GM23338 (cell line): Measurements from ENCODE around the gene FAM168A. TPM values are rescaled to one million over a fixed set of nuclear protein-coding genes. Genes with fewer than 3 reads are reported as not detected.

Source experiments
- ATAC-seq: fragments of 200-7000 bp; cut with Tn5 transposase; 3 replicates; pipeline ENCODE4 v1.9.1; 2020
- DNase-seq: peaks from one replicate; pipeline ENCODE4 v3.0.0-alpha.2; 2015; ENCODE audit warnings: low spot score
- H2AFZ ChIP-seq: fragments of 200-600 bp; sonication (generic); 2 replicates; pipeline ENCODE4 v1.8.0; 2016; ENCODE audit warnings: antibody characterized with exemption, mild to moderate bottlenecking, moderate library complexity
- H3F3A ChIP-seq: fragments of 200-600 bp; sonication (generic); replicated peaks from 2 replicates; pipeline ENCODE4 v1.8.0; 2017; ENCODE audit warnings: antibody characterized with exemption, mixed run types, low read depth
- H3K27ac ChIP-seq: fragments of 200-600 bp; sonication (generic); 2 replicates; pipeline ENCODE4 v1.6.1; 2016; ENCODE audit warnings: low read depth
- H3K27me3 ChIP-seq: fragments of 200-600 bp; sonication (generic); 2 replicates; pipeline ENCODE4 v1.8.0; 2016; ENCODE audit warnings: mild to moderate bottlenecking, mixed run types, moderate library complexity; ENCODE audit not compliant: insufficient read depth
- H3K36me3 ChIP-seq: fragments of 200-600 bp; sonication (generic); 2 replicates; pipeline ENCODE4 v1.8.0; 2016; ENCODE audit warnings: mild to moderate bottlenecking; ENCODE audit not compliant: insufficient read depth
- H3K4me1 ChIP-seq: fragments of 200-600 bp; sonication (generic); 2 replicates; pipeline ENCODE4 v1.8.0; 2016; ENCODE audit warnings: mild to moderate bottlenecking, moderate library complexity; ENCODE audit not compliant: insufficient read depth
- H3K4me2 ChIP-seq: fragments of 200-600 bp; sonication (generic); 2 replicates; pipeline ENCODE4 v1.7.1; 2017; ENCODE audit warnings: mixed run types
- H3K4me3 ChIP-seq: fragments of 200-600 bp; sonication (generic); 2 replicates; pipeline ENCODE4 v1.6.1; 2016; ENCODE audit warnings: mixed run types
- H3K79me2 ChIP-seq: fragments of 200-600 bp; sonication (generic); replicated peaks from 2 replicates; pipeline ENCODE4 v1.8.0; 2017; ENCODE audit warnings: mild to moderate bottlenecking; ENCODE audit not compliant: insufficient read depth
- H3K9me2 ChIP-seq: fragments of 200-600 bp; sonication (generic); 2 replicates; pipeline ENCODE4 v1.8.0; 2017; ENCODE audit not compliant: insufficient read depth
- H4K20me1 ChIP-seq: fragments of 200-600 bp; sonication (generic); replicated peaks from 2 replicates; pipeline ENCODE4 v1.8.0; 2017; ENCODE audit warnings: mild to moderate bottlenecking; ENCODE audit not compliant: insufficient read depth
- H3K27ac Mint-ChIP-seq: 2 replicates; pipeline ENCODE4 v1.8.0; 2020; ENCODE audit warnings: inconsistent platforms, mild to moderate bottlenecking, moderate library complexity, mixed read lengths
- H3K27me3 Mint-ChIP-seq: 3 replicates; pipeline ENCODE4 v1.8.0; 2022; ENCODE audit warnings: low read depth, mild to moderate bottlenecking, moderate library complexity, mixed read lengths, inconsistent platforms; ENCODE audit not compliant: insufficient read depth, poor library complexity
- H3K36me3 Mint-ChIP-seq: 3 replicates; pipeline ENCODE4 v1.8.0; 2021; ENCODE audit warnings: low read depth, mild to moderate bottlenecking, inconsistent platforms, moderate library complexity, mixed read lengths
- H3K4me1 Mint-ChIP-seq: 3 replicates; pipeline ENCODE4 v1.8.0; 2020; ENCODE audit warnings: mild to moderate bottlenecking, inconsistent platforms, mixed read lengths
- H3K4me3 Mint-ChIP-seq: 3 replicates; pipeline ENCODE4 v1.8.0; 2021; ENCODE audit warnings: moderate library complexity, mild to moderate bottlenecking, inconsistent platforms, mixed read lengths
- H3K9me3 Mint-ChIP-seq: 3 replicates; pipeline ENCODE4 v1.8.0; 2020; ENCODE audit warnings: moderate library complexity, mild to moderate bottlenecking, inconsistent platforms, mixed read lengths
- CREB1 ChIP-seq: fragments of 250-450 bp; sonication (Bioruptor Pico); IDR thresholded peaks from 2 replicates; pipeline ENCODE4 v1.5.0; 2020; ENCODE audit warnings: low read depth, mild to moderate bottlenecking, moderate library complexity
- ETS1 ChIP-seq: IDR thresholded peaks from 2 replicates; pipeline ENCODE4 v1.6.1; 2016; ENCODE audit warnings: antibody characterized with exemption
- EZH2 ChIP-seq: fragments of 200-600 bp; sonication (generic); IDR thresholded peaks from one replicate; pipeline ENCODE4 v1.8.0; 2017; ENCODE audit warnings: antibody characterized with exemption, mild to moderate bottlenecking, low read depth; ENCODE audit not compliant: unreplicated experiment
- JUNB ChIP-seq: IDR thresholded peaks from one replicate; pipeline ENCODE4 v1.6.1; 2016; ENCODE audit warnings: antibody characterized with exemption; ENCODE audit not compliant: unreplicated experiment
- NANOG ChIP-seq: IDR thresholded peaks from 2 replicates; pipeline ENCODE4 v1.6.1; 2016; ENCODE audit warnings: antibody characterized with exemption, borderline replicate concordance
- POLR2AphosphoS5 ChIP-seq: IDR thresholded peaks from 2 replicates; pipeline ENCODE4 v1.6.1; 2016; ENCODE audit warnings: antibody characterized with exemption, low read depth
- REST ChIP-seq: IDR thresholded peaks from one replicate; pipeline ENCODE4 v1.6.1; 2018; ENCODE audit warnings: antibody characterized with exemption; ENCODE audit not compliant: unreplicated experiment
- STAT1 ChIP-seq: IDR thresholded peaks from one replicate; pipeline ENCODE4 v1.6.1; 2016; ENCODE audit warnings: antibody characterized with exemption; ENCODE audit not compliant: unreplicated experiment
- ZNF114 ChIP-seq: fragments of 250-450 bp; sonication (Bioruptor Pico); IDR thresholded peaks from 2 replicates; pipeline ENCODE4 v1.5.0; 2020; ENCODE audit warnings: mild to moderate bottlenecking, moderate library complexity
- ZNF331 ChIP-seq: fragments of 250-450 bp; sonication (Bioruptor Pico); IDR thresholded peaks from 2 replicates; pipeline ENCODE4 v1.5.0; 2020; ENCODE audit warnings: low read depth, mild to moderate bottlenecking, moderate library complexity
- polyA plus RNA-seq: library from polyadenylated mRNA; unstranded; fragments of >200 nt; fragmentation: Nextera tagmentation; extraction: Ambion mirVana; gene quantifications from 2 replicates; pipeline ENCODE4 v1.2.1, GENCODE V29; 2016
- total RNA-seq: library from RNA; depleted of rRNA; stranded (reverse); fragments of >200 nt; shearing (Covaris generic); gene quantifications from 2 replicates; pipeline ENCODE4 v1.2.3, GENCODE V29; 2014
- TF ChIP-seq, protein P1 (sequence below), 2 experiments: fragments of 200-600 bp in 1 of 2; sonication (generic) in 1 of 2; conservative IDR thresholded peaks; 2 replicates each; pipeline versions ENCODE4 v1.5.1 to v1.6.1; 2016 to 2017; ENCODE audit warnings: antibody characterized with exemption in 2 of 2, low read depth in 2 of 2, mild to moderate bottlenecking in 2 of 2, moderate library complexity in 1 of 2

FAM168A gene
- total and polyA plus RNA-seq, 2 experiments from 2014 or later: 8.0 to 20.3 TPM

GRCh38 chr11:73586791-73587190, 11.1 kb downstream of the FAM168A start:
- H3K27me3 ChIP-seq: no peaks in the 10 kb centered on the region
- no peak overlapping the region for H2AFZ ChIP-seq
- H3F3A ChIP-seq: no peaks in the 10 kb centered on the region
- peaks cover 99% of the 10 kb centered on the region for H3K79me2 ChIP-seq
- Mint-ChIP-seq H3K36me3 (peaks cover 4% of the 10 kb centered on the region; the same call in 1 of the 3 replicates), H3K27ac (no peak overlapping the region), H3K27me3 (no peaks in the 10 kb centered on the region), H3K4me1 (peaks cover 10% of the 10 kb centered on the region; the same call in 2 of the 3 replicates), H3K4me3 (no peak overlapping the region), H3K9me3 (no peaks in the 10 kb centered on the region)
- no peak overlapping the region for H3K4me3 ChIP-seq
- no peak for ATAC-seq
- no peak for DNase-seq
- TF ChIP-seq ETS1: no peak
- no peak for TF ChIP-seq JUNB
- TF ChIP-seq STAT1: no peak
- no peak for TF ChIP-seq NANOG
- no peaks in the 10 kb centered on the region; the same call in 1 of the 2 replicates for H3K36me3 ChIP-seq
- H3K4me1 ChIP-seq: peaks cover 12% of the 10 kb centered on the region
- H4K20me1 ChIP-seq: peaks cover 17% of the 10 kb centered on the region
- H3K27ac ChIP-seq: no peak overlapping the region
- 0 out of 2 replicates have a peak, but pooled peaks cover 3% of the 10 kb centered on the region for H3K9me2 ChIP-seq
- no peak overlapping the region for H3K4me2 ChIP-seq

DNA sequence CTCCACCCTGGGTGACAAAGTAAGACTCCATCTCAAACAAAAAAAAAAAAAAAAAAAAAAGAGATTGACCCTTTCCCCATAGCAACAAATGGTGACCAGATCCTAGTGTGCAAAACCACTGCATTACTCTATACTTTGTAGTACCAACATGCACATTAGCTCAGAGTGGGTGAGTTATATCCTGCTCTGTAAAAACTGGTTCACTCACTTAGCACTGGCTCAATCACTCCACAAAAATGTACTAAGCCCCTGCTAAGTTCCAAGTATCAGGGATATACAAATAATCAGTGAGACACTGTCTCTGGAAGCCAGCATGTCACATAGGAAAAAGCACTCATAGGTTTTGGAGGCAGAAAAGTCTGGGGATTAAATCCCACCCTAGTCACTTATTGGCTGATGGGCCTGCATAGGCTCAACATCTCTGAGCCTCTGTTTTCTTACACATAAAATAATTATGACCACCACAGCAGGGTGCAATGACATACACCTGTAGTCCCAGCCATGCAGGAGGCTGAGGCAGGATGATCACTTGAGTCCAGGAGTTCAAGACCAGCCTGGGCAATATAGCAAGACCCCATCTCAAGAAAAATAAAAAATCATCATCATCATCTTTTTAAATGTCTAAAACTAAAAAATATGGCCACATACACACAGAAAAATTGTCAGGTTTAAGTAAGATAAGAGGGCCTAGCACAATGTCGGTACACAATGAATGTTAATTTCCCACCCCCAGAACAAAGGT, 11.9 kb downstream of the FAM168A start:
- no peaks in the 10 kb centered on the region for H3K27me3 ChIP-seq
- no peaks in the 10 kb centered on the region; the same call in 1 of the 2 replicates for H3K36me3 ChIP-seq
- H3K9me3 Mint-ChIP-seq: no peaks in the 10 kb centered on the region
- TF ChIP-seq CREB1: no peak
- TF ChIP-seq STAT1: no peak
- TF ChIP-seq POLR2AphosphoS5: no peak
- no peak for TF ChIP-seq EZH2
- H3K27me3 Mint-ChIP-seq: no peaks in the 10 kb centered on the region
- H3K79me2 ChIP-seq: peaks cover 92% of the 10 kb centered on the region
- H2AFZ ChIP-seq: no peak overlapping the region
- peaks cover 5% of the 10 kb centered on the region; the same call in 2 of the 3 replicates for H3K4me1 Mint-ChIP-seq
- H3K36me3 Mint-ChIP-seq: peaks cover 4% of the 10 kb centered on the region; the same call in 1 of the 3 replicates
- H3K4me2 ChIP-seq: no peak overlapping the region
- no peak overlapping the region for H3K27ac ChIP-seq
- H3K4me1 ChIP-seq: peaks cover 4% of the 10 kb centered on the region; the same call in 1 of the 2 replicates
- no peak overlapping the region for H3K4me3 ChIP-seq
- H3K9me2 ChIP-seq: 0 out of 2 replicates have a peak, but pooled peaks cover 3% of the 10 kb centered on the region
- DNase-seq (no peak), ATAC-seq (no peak)
- H3F3A ChIP-seq: no peaks in the 10 kb centered on the region
- no peak overlapping the region for H3K4me3 Mint-ChIP-seq
- peaks cover 17% of the 10 kb centered on the region for H4K20me1 ChIP-seq
- no peak overlapping the region for H3K27ac Mint-ChIP-seq

DNA sequence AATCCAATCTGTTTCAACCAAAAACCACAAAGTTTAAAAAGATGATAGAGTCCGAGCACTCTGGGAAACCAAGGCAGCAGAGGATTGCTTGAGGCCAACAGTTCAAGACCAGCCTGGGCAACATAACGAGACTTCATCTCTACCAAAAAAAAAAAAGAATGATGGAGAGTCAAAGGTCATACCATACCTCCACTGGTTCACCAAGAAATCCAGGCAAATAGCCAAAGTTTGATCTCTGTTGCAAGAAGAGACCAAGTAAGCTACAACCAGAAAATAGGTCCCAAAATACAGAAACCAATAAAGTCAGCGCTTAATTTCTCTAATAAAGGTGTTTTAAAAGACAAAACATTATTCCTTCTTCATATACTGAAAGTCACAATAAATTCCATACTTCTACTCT, 13.1 kb downstream of the FAM168A start:
- no peak overlapping the region for H3K4me2 ChIP-seq
- Mint-ChIP-seq H3K9me3 (no peaks in the 10 kb centered on the region), H3K4me3 (no peak overlapping the region), H3K27ac (no peak overlapping the region), H3K36me3 (peaks cover 4% of the 10 kb centered on the region; the same call in 1 of the 3 replicates), H3K4me1 (no peaks in the 10 kb centered on the region), H3K27me3 (no peaks in the 10 kb centered on the region)
- peaks cover 14% of the 10 kb centered on the region for H4K20me1 ChIP-seq
- H3K36me3 ChIP-seq: no peaks in the 10 kb centered on the region; the same call in 1 of the 2 replicates
- DNase-seq: no peak
- peaks cover 80% of the 10 kb centered on the region for H3K79me2 ChIP-seq
- no peaks in the 10 kb centered on the region for H3F3A ChIP-seq
- 0 out of 2 replicates have a peak, but pooled peaks cover 3% of the 10 kb centered on the region for H3K9me2 ChIP-seq
- no peak overlapping the region for H3K27ac ChIP-seq
- no peak overlapping the region for H2AFZ ChIP-seq
- ATAC-seq: no peak
- H3K4me1 ChIP-seq: no peaks in the 10 kb centered on the region
- H3K27me3 ChIP-seq: no peaks in the 10 kb centered on the region
- H3K4me3 ChIP-seq: no peak overlapping the region
- TF ChIP-seq REST: no peak
- no peak for TF ChIP-seq ZNF114 (CRISPR knock-in tag)
- no peak for TF ChIP-seq CREB1
- no peak for TF ChIP-seq STAT1
- TF ChIP-seq, protein P1, sequence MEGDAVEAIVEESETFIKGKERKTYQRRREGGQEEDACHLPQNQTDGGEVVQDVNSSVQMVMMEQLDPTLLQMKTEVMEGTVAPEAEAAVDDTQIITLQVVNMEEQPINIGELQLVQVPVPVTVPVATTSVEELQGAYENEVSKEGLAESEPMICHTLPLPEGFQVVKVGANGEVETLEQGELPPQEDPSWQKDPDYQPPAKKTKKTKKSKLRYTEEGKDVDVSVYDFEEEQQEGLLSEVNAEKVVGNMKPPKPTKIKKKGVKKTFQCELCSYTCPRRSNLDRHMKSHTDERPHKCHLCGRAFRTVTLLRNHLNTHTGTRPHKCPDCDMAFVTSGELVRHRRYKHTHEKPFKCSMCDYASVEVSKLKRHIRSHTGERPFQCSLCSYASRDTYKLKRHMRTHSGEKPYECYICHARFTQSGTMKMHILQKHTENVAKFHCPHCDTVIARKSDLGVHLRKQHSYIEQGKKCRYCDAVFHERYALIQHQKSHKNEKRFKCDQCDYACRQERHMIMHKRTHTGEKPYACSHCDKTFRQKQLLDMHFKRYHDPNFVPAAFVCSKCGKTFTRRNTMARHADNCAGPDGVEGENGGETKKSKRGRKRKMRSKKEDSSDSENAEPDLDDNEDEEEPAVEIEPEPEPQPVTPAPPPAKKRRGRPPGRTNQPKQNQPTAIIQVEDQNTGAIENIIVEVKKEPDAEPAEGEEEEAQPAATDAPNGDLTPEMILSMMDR (conservative IDR thresholded peaks at IDR 0.05; ENCODE audit: low read depth in 2 of 2): no peak
- no peak for TF ChIP-seq JUNB
- TF ChIP-seq ZNF331 (CRISPR knock-in tag): no peak
